Frontal cortex (tissue), 4 donors: ENCODE data around the gene STK11. TPM values are rescaled to one million over a fixed set of nuclear protein-coding genes. Genes with fewer than 3 reads are reported as not detected.
"Not testable (repeated sequence)": the region's sequence is repeated elsewhere in the genome, so short reads cannot be mapped to it uniquely, and the experiment has no call there.

Source experiments
- DNase-seq, 2 donors: peaks; one replicate each; pipeline ENCODE4 v3.0.0; 2012; ENCODE audit warnings: low spot score in 2 of 2
- FAIRE-seq: peaks from 2 replicates; lab custom pipeline; 2012; peaks lifted over from hg19 to GRCh38; lab: Jason Lieb, UNC
- total RNA-seq: library from RNA; depleted of rRNA; stranded (reverse); fragments of >200 nt; gene quantifications from one replicate; pipeline ENCODE4 v1.2.3, GENCODE V29; 2014
- donor health status: control.
- donor health status: control.
- donor health status: control.

The STK11 gene
- total RNA-seq, 1 donor from 2014 or later: 45.7 TPM

- DNase-seq (no peak), FAIRE-seq (no peak)
These were observed 729 bp downstream of the STK11 start for GRCh38 chr19:1206150-1206863.

- no peak for DNase-seq
- no peak for FAIRE-seq
These were observed 1.4 kb downstream of the STK11 start for GRCh38 chr19:1206864-1207450.

- FAIRE-seq: not testable (repeated sequence)
These were observed 3.3 kb downstream of the STK11 start for GRCh38 chr19:1208830-1209229.

GRCh38 chr19:1210227-1210538, 4.6 kb downstream of the STK11 start:
- no peak for DNase-seq
- FAIRE-seq: no peak

More at GRCh38 chr19:1208830-1209229, 3.3 kb downstream of the STK11 start:
- not testable (repeated sequence) for DNase-seq

GRCh38 chr19:1211494-1212234, 6.1 kb downstream of the STK11 start:
- DNase-seq: no peak
- no peak for FAIRE-seq

- no peak for DNase-seq
- FAIRE-seq: no peak
These were observed 8.1 kb downstream of the STK11 start for GRCh38 chr19:1213391-1214286.

- DNase-seq: no peak
- FAIRE-seq: no peak
These were observed 8.8 kb downstream of the STK11 start for GRCh38 chr19:1214299-1214861.

GRCh38 chr19:1214862-1215731, 9.5 kb downstream of the STK11 start:
- DNase-seq: no peak
- no peak for FAIRE-seq

- no peak for FAIRE-seq
- DNase-seq: no peak
These were observed 11.2 kb downstream of the STK11 start for GRCh38 chr19:1216756-1217155.

- no peak for FAIRE-seq
- no peak for DNase-seq
These were observed 11.8 kb downstream of the STK11 start for GRCh38 chr19:1217366-1217765.

GRCh38 chr19:1218751-1219567, 13.4 kb downstream of the STK11 start:
- DNase-seq: no peak
- no peak for FAIRE-seq

- no peak for DNase-seq
- FAIRE-seq: no peak
These were observed 14.4 kb downstream of the STK11 start for GRCh38 chr19:1219786-1220476.

GRCh38 chr19:1220477-1220930, 14.9 kb downstream of the STK11 start:
- no peak for FAIRE-seq
- no peak for DNase-seq

- no peak for FAIRE-seq
- DNase-seq: peak; percentile 90 to 92
These were observed 15.7 kb downstream of the STK11 start for GRCh38 chr19:1220976-1221903.

- no peak for DNase-seq
- FAIRE-seq: no peak
These were observed 16.3 kb downstream of the STK11 start for GRCh38 chr19:1221904-1222255.

- FAIRE-seq: no peak
- no peak for DNase-seq
These were observed 16.8 kb downstream of the STK11 start for GRCh38 chr19:1222394-1222793.
